RCC 7860 (cell line): Measurements from ENCODE around the gene C1orf198.

Experiments used
- DNase-seq: peaks from one replicate; pipeline ENCODE4 v3.0.0-alpha.2; 2015; ENCODE audit warnings: low spot score
- FAIRE-seq: peaks from 2 replicates; lab custom pipeline; 2012; peaks lifted over from hg19 to GRCh38; lab: Jason Lieb, UNC

The C1orf198 gene

DNA sequence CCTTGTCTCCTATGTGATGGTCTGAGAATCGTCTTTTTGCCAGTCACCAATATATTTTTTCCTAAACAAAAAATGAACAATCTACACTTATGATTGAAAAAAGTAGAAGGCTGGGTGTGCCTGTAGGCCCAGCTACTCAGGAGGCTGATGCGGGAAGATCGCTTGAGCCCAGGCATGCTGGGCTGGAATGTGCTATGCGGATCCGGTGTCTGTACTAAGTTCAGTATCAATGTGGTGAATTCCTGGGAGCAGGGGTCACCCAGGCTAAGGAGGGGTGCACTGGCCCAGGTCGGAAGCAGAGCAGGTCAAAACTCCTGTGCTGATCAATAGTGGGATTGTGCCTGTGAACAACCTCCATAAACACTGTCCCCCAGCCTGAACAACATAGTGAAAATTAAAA, 25.7 kb upstream of the C1orf198 start:
- FAIRE-seq (no peak), DNase-seq (no peak)

DNA sequence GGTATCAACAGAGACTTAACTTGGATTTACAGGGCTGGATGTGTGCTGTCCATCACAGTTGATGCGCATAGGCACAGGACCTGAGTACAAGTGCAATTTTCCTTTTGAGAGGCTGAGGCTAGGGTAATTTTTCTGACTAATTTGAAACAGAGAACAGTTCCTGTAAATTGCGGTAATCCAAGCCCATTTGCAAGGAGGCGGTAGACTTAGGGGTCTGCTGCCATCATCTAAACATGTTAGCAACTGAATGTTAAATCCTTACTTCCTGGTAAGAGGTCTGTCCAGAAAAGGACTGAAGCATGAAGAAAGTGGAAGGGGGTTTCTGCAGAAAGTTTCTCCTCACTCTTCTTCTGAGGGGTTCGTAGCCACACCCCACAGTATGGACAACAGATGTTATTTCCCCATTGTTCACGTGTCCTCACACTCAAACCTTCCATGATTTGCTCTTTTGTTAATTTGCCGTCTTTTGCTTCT, 23.7 kb upstream of the C1orf198 start:
- no peak for DNase-seq
- FAIRE-seq = no peak

DNA sequence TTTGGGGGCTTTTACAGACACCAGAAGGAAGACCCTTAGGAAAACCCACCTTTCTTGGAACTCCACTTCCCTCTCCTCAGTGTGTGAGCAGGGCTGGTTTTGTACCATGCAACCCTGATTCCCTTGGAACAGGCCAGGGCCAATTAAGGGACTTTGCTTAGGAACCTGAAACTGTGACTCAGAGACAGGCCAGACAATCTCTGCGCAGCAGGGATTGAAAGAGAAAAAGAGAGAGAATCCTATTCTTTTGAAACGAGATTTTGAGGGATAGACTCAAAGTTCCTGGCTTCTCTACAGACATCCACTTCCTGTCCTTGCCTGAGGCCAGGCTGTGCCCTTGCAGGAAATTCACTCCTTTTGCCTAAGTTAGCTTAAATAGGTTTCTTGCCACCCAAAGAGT, 23.1 kb upstream of the C1orf198 start:
- no peak for FAIRE-seq
- DNase-seq = no peak

DNA sequence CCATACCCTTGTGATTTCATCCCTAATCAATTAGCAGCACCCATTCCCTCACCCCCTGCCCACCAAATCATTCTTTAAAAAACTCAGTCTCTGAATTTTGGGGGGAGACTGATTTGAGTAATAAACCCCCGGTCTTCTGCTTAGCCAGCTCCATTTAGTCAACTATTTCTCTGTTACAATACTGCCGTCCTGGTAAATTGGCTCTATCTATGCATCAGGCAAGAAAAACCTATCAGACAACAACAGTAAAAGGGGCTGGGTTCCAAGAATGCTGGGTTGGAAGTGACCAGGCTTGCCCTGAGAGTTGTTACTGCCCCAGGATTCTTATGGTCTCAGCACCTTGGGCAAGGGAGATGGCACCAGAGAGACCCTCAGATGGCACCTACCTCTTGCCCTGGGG, 16.3 kb upstream of the C1orf198 start:
- FAIRE-seq (no peak), DNase-seq (no peak)

DNA sequence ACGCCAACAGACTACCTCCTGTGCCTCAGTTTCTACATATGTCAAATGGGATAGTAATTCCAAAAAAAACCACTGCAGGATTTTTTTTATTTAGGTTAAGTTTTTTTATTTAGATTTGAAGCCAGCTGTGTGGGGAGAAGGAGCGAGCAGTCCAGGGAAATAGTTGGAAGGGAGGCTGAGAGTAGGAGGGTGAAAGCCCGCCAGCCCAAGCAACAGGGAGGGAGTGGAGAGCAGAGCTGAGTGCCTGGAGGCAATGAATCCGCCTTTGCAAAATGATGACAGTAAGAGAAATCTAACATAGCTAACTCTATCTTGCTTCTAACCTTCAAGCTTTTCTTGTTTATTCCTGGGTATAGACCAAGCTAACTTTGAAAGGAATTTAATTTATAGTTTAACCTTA, 15.6 kb upstream of the C1orf198 start:
- DNase-seq (no peak), FAIRE-seq (no peak)

DNA sequence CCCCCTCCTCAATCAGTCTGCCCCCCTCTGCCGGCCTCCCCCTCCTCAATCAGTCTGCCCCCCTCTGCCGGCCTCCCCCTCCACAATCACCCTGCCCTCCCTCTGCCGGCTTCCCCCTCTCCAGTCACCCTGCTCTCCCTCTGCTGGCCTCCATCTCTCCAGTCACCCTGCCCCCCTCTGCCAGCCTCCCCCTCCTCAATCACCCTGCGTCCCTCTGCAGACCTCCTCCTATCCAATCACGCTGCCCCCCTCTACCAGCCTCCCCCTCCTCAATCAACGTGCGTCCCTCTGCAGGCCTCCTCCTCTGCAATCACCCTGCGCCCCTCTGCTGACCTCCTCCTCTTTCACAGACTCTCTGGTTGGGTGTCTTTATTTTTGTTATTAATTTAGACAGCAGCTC, 11.5 kb upstream of the C1orf198 start:
- FAIRE-seq (no peak), DNase-seq (no peak)

DNA sequence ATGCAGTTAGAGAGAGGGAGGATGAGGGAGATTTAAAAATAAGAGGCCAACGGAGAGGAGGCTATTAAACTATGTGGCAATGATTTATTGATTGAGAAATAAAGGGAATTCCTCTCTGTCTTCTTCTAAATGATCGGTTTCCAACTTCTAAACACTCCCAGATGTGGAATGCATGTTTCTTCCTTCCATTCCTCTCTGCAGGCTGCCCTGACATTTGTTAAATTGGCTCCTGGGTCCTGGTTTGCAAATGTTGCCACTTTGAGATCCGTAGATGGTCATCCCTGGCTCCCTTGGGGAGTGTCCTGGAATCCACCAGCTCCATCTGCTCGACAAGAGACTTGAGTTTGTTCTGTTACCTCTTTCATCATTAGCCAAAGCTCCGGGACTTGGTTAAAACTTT, 10.3 kb upstream of the C1orf198 start:
- FAIRE-seq (no peak), DNase-seq (no peak)

DNA sequence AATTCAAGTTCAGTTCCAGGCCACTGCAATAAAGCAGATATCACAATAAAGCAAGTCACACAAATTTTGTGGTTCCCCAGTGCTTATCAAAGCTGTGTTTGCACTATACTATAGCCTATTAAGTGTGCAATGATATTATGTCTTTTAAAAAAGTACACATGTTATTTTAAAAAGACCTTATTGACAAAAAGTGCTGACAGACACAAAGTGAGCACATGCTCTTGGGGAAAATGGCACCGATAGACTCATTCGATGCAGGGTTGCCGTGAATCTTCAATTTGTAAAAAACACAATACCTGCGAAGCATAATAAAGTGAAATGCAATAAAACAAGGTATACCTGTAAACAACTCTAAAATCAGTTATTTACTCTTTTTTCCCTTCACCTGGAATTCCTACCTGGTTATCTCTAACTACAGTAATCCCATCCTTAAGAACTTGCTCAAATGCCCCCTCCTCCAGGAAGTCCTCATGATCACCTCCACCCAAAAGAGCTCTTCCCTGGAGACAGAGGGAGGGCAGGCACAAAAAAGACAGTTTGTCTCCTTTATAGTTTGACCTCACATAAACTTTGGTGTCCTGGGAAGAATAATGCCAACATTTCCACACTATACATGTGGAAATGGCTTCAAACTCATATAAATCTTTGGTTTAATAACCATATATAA, 9.7 kb upstream of the C1orf198 start:
- DNase-seq (no peak), FAIRE-seq (no peak)

DNA sequence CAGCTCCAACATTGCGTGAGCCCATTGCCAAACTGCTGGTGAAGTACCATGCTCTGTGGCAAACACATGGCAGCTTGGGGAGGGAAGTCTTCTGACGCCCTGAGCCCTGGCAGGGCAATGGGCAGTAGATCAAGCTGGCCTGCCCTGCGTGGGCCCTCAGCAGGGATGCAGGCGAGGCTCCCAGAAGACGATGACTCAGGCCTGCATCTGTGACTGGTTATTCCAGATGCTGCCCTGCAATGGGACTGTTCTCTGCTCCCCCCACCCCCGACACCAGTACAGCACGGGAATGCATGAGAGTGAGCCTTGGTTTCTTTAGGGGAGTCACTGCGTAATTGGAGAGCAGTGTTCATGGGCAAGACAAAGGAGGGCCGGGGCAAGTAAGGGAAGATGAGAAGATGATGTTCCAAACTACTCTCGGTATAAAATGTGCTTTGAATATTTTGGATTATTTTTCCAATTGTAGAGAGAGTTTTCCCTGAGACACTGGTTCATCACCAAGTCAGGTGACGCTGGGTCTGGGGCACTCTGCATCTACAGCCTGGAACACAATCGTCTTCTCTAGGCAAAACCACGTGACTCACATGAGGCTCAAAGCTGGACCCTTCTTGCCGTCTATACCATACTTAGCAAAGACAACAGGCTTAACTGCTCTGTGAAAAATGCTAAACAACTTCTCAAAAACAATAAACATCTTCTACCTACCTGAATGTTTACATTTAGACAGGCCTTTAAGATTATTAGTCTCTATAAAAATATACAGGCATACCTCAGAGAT, 9.0 kb upstream of the C1orf198 start:
- FAIRE-seq (no peak), DNase-seq (no peak)

DNA sequence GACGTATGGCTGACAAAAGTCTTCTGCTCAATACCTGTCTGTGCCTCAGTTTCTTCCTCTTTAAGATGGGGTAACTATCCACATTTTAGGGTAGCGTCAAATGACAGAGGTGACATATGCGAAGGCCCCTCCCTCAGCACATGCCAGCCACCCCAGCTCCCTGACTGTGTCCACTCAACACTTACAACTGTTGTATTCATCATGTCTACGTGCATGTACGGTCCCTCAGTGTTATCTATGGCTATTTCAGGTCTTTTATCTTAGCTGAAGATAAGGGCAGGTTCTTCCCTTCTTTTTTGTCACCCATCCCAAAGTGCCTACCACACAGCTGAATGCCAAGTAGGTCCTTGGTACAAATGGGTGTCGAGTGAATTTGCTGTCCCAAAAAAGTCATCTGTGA, 8.3 kb upstream of the C1orf198 start:
- FAIRE-seq = no peak
- DNase-seq = no peak

DNA sequence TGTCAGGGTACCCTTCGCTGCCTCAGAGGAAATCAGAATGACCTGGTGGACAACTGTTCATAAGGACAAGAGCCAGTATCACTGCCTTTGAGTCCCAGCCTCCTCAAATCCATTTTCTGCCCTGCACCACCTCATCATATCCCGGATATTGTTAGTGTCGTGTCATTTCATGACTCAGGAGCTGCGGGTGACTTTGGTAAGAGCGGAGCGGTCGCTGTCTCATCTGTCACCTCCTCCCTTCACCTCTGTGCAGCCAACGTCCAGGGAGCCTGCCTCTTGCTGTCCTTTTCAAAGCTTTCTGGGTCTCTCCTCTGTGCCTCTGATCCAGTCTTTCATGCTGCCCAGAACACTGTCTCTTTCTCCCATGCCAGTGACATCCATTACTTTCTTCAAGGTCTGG, 7.0 kb upstream of the C1orf198 start:
- FAIRE-seq (no peak), DNase-seq (no peak)

DNA sequence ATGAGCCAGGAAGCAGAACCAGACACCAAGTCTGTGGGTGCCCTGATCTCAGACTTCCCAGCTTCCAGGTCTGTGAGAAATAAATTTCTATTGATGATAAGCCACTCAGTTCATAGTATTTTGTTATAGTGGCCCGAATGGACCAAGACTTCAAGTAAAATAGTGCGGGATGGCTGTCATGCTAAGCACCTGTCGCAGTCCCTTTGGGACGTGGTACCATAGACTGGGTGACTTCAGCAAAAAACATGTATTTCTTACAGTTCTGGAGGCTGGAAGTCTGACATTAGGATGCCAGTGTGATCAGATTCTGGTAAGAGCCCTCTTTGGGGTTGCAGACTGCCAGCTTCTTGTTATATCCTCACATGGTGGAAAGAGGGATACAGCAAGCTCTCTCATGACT, 2.6 kb upstream of the C1orf198 start:
- FAIRE-seq (no peak), DNase-seq (no peak)

DNA sequence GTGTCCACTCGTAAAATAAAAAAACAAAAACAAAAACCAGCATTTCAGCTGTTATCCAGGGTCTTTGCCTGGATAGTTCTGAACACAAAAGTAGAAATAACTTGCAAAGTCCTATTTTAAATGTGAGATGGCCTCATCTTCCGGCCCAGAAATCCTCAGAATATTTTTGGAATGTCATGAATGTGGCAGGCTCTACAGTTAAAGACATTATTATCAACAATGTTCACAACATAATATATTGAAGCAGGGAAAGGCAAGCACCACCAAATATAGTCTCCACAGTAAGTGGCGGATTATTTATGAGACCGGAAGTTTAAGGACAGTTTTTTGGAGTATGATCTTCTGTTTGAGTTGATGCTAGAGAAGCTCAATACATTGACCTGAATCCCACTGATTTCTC, 1.2 kb upstream of the C1orf198 start:
- DNase-seq = no peak
- FAIRE-seq = no peak

DNA sequence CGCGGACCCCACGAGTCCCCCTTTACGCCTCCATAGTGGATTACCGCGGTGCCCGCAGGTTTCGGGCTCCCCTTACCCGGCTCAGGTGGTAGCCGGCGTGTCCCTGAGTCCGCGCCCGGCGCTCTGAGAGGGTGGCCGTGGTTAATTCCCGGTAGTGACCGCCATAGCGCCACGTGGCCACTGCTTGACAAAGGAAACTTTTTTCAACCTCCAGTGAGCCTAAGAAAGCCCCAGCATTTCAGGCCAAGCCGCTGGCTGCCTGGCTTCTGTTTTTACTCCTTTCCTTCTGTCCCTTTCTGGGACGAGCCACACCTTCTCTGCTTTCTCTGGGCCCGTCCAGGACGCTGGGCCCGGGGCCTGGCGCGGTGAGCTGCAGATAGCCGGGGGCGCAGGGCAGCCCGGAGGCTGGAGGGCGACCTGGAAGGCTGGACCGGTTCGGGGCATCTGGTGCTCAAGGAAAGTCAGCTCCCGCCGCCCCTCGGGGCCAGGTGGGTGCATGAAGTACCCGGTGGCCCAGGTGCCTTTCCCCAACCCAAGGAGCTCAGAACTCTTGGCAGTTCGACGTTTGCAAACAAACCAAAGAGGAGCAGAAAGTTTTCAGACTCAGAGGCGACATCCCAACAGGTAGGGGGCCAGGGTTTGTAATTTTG, 540 bp upstream of the C1orf198 start:
- no peak for DNase-seq
- no peak for FAIRE-seq

DNA sequence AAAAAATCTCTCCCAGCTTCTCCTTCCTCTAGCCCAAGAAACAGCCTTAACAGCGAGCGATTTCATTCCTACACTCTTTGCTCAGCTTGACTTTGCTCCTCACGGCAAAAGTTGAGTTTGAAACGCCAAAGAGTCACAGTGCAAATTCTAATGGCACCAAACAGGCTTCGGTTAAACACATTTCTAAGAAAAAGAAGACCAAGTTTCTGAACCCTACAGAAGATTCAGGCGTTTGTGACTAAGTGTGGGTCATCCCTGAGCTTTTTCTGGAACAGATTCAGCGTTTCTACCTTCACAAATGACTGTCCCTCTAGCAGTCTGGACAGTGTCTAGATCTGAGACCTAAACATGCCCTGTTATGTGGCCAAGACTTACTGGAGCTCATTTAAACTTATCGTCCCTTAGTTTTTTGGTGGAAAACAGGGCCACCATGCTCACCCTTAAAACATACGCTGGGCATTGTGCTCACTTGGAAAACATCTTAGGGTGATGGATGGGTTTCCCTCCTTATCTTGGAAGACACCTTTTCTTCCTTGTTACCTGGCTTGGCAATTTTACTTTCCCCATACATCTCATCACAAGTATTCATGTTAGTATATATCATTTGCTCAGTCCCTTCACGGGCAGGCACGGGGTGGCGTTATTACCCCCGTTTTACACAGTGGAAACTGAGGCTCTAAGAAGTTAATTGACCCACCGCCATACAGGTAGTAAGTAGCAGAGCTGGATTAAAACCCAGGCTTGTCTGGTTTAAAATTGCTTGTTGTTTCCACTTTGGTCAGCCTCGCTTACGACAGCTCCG, 1.0 kb downstream of the C1orf198 start:
- DNase-seq (peak; percentile 46), FAIRE-seq (peak; percentile 24)

DNA sequence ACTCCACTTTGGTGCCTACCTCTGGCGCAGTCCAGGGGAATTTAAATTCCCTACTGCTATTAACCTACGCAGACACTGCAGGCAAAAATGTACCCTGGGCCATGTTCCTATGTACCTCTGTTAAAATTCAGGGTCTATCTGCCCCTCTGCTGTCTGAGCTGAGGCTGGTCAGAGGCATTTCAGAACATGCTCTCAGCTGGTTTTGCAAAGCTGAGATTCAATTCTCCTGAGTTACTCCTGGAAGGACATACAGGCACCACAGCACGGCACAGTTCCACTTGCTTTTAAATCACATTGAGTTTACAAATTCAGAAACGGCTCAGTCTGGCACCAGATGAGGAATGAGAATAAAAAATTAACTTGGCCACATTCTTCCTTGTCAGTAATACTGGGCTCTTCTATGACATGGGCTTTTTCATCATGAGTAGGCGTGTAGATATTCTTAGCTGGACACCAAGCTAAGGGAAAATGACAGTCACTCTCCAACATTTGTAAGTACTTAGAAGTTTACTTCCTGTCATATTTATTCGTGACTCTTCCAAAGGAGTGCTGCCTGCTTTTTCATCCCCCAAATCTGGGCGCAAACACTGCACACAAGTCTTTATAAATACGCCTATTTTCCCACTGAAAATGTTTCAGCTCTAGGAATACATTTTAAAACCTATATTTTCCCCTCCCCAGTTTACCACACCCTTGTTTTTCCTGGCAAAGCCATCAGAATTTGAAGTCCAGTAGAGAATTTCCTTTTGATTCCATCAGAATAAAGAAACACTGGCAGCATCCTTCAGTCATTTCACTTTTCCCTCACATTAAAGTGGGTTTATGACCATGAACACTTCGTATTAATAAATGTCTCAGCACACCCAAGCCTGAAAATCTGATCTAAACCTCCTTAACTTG, 1.9 kb downstream of the C1orf198 start:
- FAIRE-seq (peak; percentile 82), DNase-seq (peak; percentile 68)

DNA sequence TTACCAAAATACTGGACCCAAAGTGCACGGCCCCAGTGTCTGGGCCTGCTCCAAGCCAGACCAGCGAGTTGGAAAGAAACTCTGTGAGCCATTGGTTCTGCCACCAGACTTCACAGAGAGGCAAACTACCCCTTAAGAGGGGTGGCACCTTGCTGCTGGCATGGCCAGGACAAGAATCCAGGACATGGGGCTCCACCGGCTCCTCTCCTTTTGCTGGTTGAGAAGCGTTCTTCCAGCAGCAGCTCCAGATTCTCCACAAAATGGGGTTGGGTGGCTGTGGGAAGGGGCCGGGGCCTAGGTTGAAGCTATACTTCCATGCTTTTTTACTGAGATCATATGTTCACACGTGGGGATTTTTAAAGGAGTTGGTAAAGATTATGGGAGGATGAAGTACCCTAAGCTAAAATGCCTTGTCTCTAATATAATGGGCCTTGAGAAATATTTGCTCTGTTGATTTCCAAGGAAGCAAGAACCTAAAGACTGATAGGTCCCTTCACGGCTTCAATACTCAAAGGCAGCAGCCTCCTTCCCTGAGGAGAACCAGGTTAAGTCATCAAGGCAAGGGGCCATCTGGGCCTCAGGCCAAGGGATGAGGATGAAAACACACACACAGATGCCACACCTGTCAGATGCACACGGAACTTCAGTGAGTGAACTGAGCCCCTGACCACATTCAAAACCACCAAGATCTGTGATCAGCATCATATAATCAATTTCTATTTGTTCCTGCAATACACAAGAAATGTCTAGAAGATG, 3.1 kb downstream of the C1orf198 start:
- FAIRE-seq = no peak
- DNase-seq = no peak

DNA sequence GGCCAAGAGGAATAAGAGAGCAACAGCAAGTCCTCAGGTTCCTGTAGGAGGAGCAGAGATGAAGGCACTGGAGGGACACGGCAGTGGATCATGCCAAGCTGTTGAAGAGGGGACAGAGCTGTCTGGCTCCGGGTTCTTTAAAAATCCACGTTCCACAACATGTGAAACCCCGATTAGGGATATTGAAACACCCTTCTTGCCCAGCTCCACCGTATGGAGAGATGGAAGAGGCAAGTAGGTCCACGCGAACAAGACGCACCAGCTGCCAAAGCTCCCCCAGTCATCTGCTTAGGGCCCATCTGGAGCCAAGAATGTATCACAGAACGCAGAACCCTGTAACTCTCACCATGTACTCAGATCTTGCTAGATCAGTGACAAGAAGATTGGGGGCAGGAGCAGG, 3.9 kb downstream of the C1orf198 start:
- FAIRE-seq = no peak
- no peak for DNase-seq

DNA sequence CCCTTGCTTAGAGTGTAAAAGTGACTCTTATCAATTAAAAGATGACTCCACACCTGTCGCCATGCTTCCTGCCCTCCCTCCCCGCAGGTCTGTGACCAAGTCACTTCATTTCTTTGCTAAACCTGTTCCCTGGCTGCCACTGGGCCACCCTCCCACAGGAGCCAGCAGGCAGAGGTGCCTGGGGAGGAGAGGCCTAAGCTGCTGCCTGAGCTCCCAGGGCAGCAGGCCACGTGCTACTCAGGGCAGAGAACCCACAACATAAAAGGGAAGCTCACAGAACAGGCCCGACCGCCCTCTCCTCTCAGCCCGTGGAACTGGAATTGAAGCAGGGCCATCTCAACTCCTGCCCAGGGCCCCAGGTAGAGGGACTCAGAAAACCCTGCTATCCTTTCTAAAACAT, 4.9 kb downstream of the C1orf198 start:
- FAIRE-seq (no peak), DNase-seq (no peak)
